H9 (cell line): ENCODE results near the gene THEM4. TPM values are rescaled to one million over a fixed set of nuclear protein-coding genes. Genes with fewer than 3 reads are reported as not detected.

ENCODE experiments used
- DNase-seq: peaks from one replicate; pipeline ENCODE4 v3.0.0-alpha.2; 2017
- H2AFZ ChIP-seq: one replicate; pipeline ENCODE4 v1.6.1; 2013; ENCODE audit warnings: mild to moderate bottlenecking, low read length, control low read depth, moderate library complexity
- H2AK5ac ChIP-seq: 2 replicates; pipeline ENCODE4 v1.6.1; 2013; ENCODE audit warnings: low read length, control low read depth, mixed read lengths; ENCODE audit not compliant: insufficient read length
- H2BK120ac ChIP-seq: one replicate; pipeline ENCODE4 v1.6.1; 2013; ENCODE audit warnings: low read depth, mild to moderate bottlenecking, low read length, control low read depth, inconsistent platforms; ENCODE audit not compliant: poor library complexity, severe bottlenecking
- H2BK12ac ChIP-seq: 2 replicates; pipeline ENCODE4 v1.6.1; 2013; ENCODE audit warnings: low read length, control low read depth, mixed read lengths, low read depth; ENCODE audit not compliant: insufficient read length
- H2BK15ac ChIP-seq: 2 replicates; pipeline ENCODE4 v1.6.1; 2013; ENCODE audit warnings: low read depth, low read length, control low read depth
- H2BK20ac ChIP-seq: one replicate; pipeline ENCODE4 v1.6.1; 2013; ENCODE audit warnings: low read depth, mild to moderate bottlenecking, low read length, control low read depth, inconsistent platforms; ENCODE audit not compliant: poor library complexity, severe bottlenecking
- H2BK5ac ChIP-seq: 2 replicates; pipeline ENCODE4 v1.6.1; 2013; ENCODE audit warnings: low read length, control low read depth, mixed read lengths; ENCODE audit not compliant: insufficient read length
- H3K14ac ChIP-seq: 2 replicates; pipeline ENCODE4 v1.6.1; 2013; ENCODE audit warnings: low read length, control low read depth; ENCODE audit not compliant: insufficient read depth
- H3K18ac ChIP-seq: 2 replicates; pipeline ENCODE4 v1.6.1; 2013; ENCODE audit warnings: low read depth, mild to moderate bottlenecking, mixed read lengths, low read length, control low read depth; ENCODE audit not compliant: insufficient read length
- H3K23ac ChIP-seq: 2 replicates; pipeline ENCODE4 v1.6.1; 2013; ENCODE audit warnings: low read length, control low read depth, mixed read lengths, low read depth; ENCODE audit not compliant: insufficient read length
- H3K23me2 ChIP-seq: 2 replicates; pipeline ENCODE4 v1.6.1; 2013; ENCODE audit warnings: low read depth, mild to moderate bottlenecking, mixed read lengths, low read length, control low read depth; ENCODE audit not compliant: insufficient read length, poor library complexity, severe bottlenecking
- H3K27ac ChIP-seq: 2 replicates; pipeline ENCODE4 v1.5.1; 2013; ENCODE audit warnings: low read length, control low read depth, mixed read lengths, low read depth; ENCODE audit not compliant: insufficient read length
- H3K27me3 ChIP-seq: 2 replicates; pipeline ENCODE4 v1.6.1; 2013; ENCODE audit warnings: low read length, control low read depth, inconsistent platforms; ENCODE audit not compliant: insufficient read depth
- H3K4ac ChIP-seq: 2 replicates; pipeline ENCODE4 v1.6.1; 2013; ENCODE audit warnings: low read depth, mild to moderate bottlenecking, control low read depth, inconsistent platforms, low read length, moderate library complexity
- H3K4me1 ChIP-seq: 2 replicates; pipeline ENCODE4 v1.6.1; 2013; ENCODE audit warnings: low read length, control low read depth, inconsistent platforms; ENCODE audit not compliant: insufficient read depth
- H3K4me2 ChIP-seq: 2 replicates; pipeline ENCODE4 v1.6.1; 2013; ENCODE audit warnings: low read length, control low read depth, mixed read lengths; ENCODE audit not compliant: insufficient read length, insufficient read depth
- H3K56ac ChIP-seq: 2 replicates; pipeline ENCODE4 v1.6.1; 2013; ENCODE audit warnings: low read depth, mild to moderate bottlenecking, mixed read lengths, low read length, control low read depth; ENCODE audit not compliant: insufficient read length
- H3K79me1 ChIP-seq: 2 replicates; pipeline ENCODE4 v1.6.1; 2013; ENCODE audit warnings: low read depth, mild to moderate bottlenecking, moderate library complexity, low read length, control low read depth, inconsistent platforms; ENCODE audit not compliant: insufficient read depth, poor library complexity, severe bottlenecking
- H3K79me2 ChIP-seq: 2 replicates; pipeline ENCODE4 v1.6.1; 2013; ENCODE audit warnings: low read length, control low read depth, inconsistent platforms; ENCODE audit not compliant: insufficient read depth
- H3K9ac ChIP-seq: 2 replicates; pipeline ENCODE4 v1.6.1; 2013; ENCODE audit warnings: low read length, control low read depth, mixed read lengths; ENCODE audit not compliant: insufficient read length; ENCODE audit errors: extremely low read depth
- H3K9me3 ChIP-seq: one replicate; pipeline ENCODE4 v1.6.1; 2013; ENCODE audit warnings: low read depth, low read length, inconsistent platforms; ENCODE audit not compliant: control insufficient read depth
- H3T11ph ChIP-seq: one replicate; pipeline ENCODE4 v1.6.1; 2013; ENCODE audit warnings: mild to moderate bottlenecking, low read length, control low read depth, inconsistent platforms
- H4K20me1 ChIP-seq: one replicate; pipeline ENCODE4 v1.6.1; 2013; ENCODE audit not compliant: control insufficient read depth, insufficient read length, insufficient read depth
- H4K5ac ChIP-seq: 2 replicates; pipeline ENCODE4 v1.6.1; 2013; ENCODE audit warnings: low read depth, mild to moderate bottlenecking, mixed read lengths, low read length, control low read depth; ENCODE audit not compliant: insufficient read length
- H4K8ac ChIP-seq: replicated peaks from 2 replicates; pipeline ENCODE4 v1.6.1; 2013; ENCODE audit warnings: low read length, control low read depth, mixed read lengths, low read depth; ENCODE audit not compliant: insufficient read length
- H4K91ac ChIP-seq: 2 replicates; pipeline ENCODE4 v1.6.1; 2013; ENCODE audit warnings: low read depth, mild to moderate bottlenecking, moderate library complexity, mixed read lengths, low read length, control low read depth; ENCODE audit not compliant: insufficient read length
- H3K27ac Mint-ChIP-seq, 3 experiments: 2 replicates in 2 of 3; 3 replicates in 1 of 3; pipeline ENCODE4 v1.8.0; 2020 to 2021; ENCODE audit warnings: mixed read lengths in 3 of 3, mild to moderate bottlenecking in 1 of 3, moderate library complexity in 1 of 3
- H3K27me3 Mint-ChIP-seq: 2 replicates; pipeline ENCODE4 v1.8.0; 2021; ENCODE audit warnings: low read depth, mild to moderate bottlenecking, moderate library complexity, mixed read lengths
- H3K36me3 Mint-ChIP-seq, 3 experiments: 2 replicates in 2 of 3; 3 replicates in 1 of 3; pipeline ENCODE4 v1.8.0; 2020 to 2021; ENCODE audit warnings: low read depth in 3 of 3, mixed read lengths in 3 of 3; ENCODE audit not compliant: insufficient read depth in 1 of 3
- H3K4me1 Mint-ChIP-seq, 2 experiments: 2 replicates each; pipeline ENCODE4 v1.8.0; 2020; ENCODE audit warnings: mixed read lengths in 2 of 2
- H3K4me3 Mint-ChIP-seq, 2 experiments: 2 replicates in 1 of 2; 3 replicates in 1 of 2; pipeline ENCODE4 v1.8.0; 2020 to 2021; ENCODE audit warnings: mild to moderate bottlenecking in 2 of 2, mixed read lengths in 2 of 2, moderate library complexity in 1 of 2
- H3K9me3 Mint-ChIP-seq, 2 experiments: 2 replicates in 1 of 2; 3 replicates in 1 of 2; pipeline ENCODE4 v1.8.0; 2020; ENCODE audit warnings: mild to moderate bottlenecking in 2 of 2, mixed read lengths in 2 of 2, moderate library complexity in 1 of 2
- CTCF ChIP-seq: fragments of 200-600 bp; sonication (generic); conservative IDR thresholded peaks from 3 replicates; pipeline ENCODE4 v1.8.0; 2021; ENCODE audit warnings: antibody characterized with exemption, mild to moderate bottlenecking
- total RNA-seq: library from RNA; stranded (reverse); gene quantifications from 2 replicates; pipeline ENCODE4 v1.2.1, GENCODE V29; 2021

THEM4 gene
- total RNA-seq, 1 experiment from 2014 or later, result 10.5 TPM

- Histone ChIP-seq H4K5ac (no peak overlapping the region), H3K9ac (peak overlapping the region; percentile 59), H2BK15ac (no peak overlapping the region), H3T11ph (no peak overlapping the region), H3K14ac (peak overlapping the region; percentile 94), H3K79me1 (no peaks in the 10 kb centered on the region), H3K9me3 (no peaks in the 10 kb centered on the region), H3K79me2 (no peaks in the 10 kb centered on the region), H3K27me3 (peaks cover 9% of the 10 kb centered on the region; the same call in 1 of the 2 replicates), H4K8ac (no peak overlapping the region), H3K27ac (no peak overlapping the region), H2AK5ac (no peak overlapping the region), H2BK5ac (no peak overlapping the region), H3K4ac (no peak overlapping the region), H3K23me2 (peaks cover 30% of the 10 kb centered on the region), H4K91ac (no peak overlapping the region), H3K56ac (no peak overlapping the region), H4K20me1 (no peaks in the 10 kb centered on the region), H3K4me2 (peak overlapping the region; percentile 43), H2BK20ac (no peak overlapping the region), H2AFZ (no peak overlapping the region), H3K18ac (peak overlapping the region; percentile 94), H2BK120ac (no peak overlapping the region), H3K23ac (no peak overlapping the region), H3K4me1 (peaks cover 2% of the 10 kb centered on the region; the same call in 1 of the 2 replicates), H2BK12ac (no peak overlapping the region)
- Mint-ChIP-seq H3K27ac (no peak overlapping the region; a peak in 1 of 7 replicates), H3K4me3 (peak overlapping the region; percentile 76 to 86), H3K36me3 (peaks cover 0 to 8% (median 0%) of the 10 kb centered on the region in 3 experiments; a peak in 2 of 7 replicates), H3K4me1 (peaks cover 32 to 33% of the 10 kb centered on the region in 2 experiments), H3K27me3 (peaks cover 40% of the 10 kb centered on the region), H3K9me3 (no peaks in the 10 kb centered on the region; a peak in 1 of 5 replicates)
- no peak for DNase-seq
- TF ChIP-seq CTCF, result no peak
These were observed 68.9 kb downstream of the THEM4 start for GRCh38 chr1:151840421-151840820.
